Subcutaneous abdominal adipose tissue (tissue), 5 donors: ENCODE data around the gene PHC2.

Experiments used
- H3K27ac ChIP-seq: one replicate; pipeline ENCODE4 v1.7.0; 2013; ENCODE audit warnings: low read depth, mild to moderate bottlenecking, inconsistent platforms, low read length, moderate library complexity
- H3K27me3 ChIP-seq, 5 donors: one replicate each; pipeline ENCODE4 v1.7.0; 2013; ENCODE audit warnings: low read length in 5 of 5, inconsistent platforms in 1 of 5; ENCODE audit not compliant: control insufficient read depth in 5 of 5, insufficient read depth in 4 of 5
- H3K36me3 ChIP-seq, 5 donors: one replicate each; pipeline ENCODE4 v1.7.0; 2013; ENCODE audit warnings: low read length in 5 of 5; ENCODE audit not compliant: control insufficient read depth in 5 of 5, insufficient read depth in 5 of 5
- H3K4me1 ChIP-seq, 5 donors: one replicate each; pipeline ENCODE4 v1.7.0; 2013; ENCODE audit warnings: low read length in 5 of 5, mild to moderate bottlenecking in 3 of 5, moderate library complexity in 1 of 5; ENCODE audit not compliant: control insufficient read depth in 5 of 5, insufficient read depth in 5 of 5
- H3K4me3 ChIP-seq, 5 donors: one replicate each; pipeline ENCODE4 v1.7.0; 2013; ENCODE audit warnings: low read length in 5 of 5, low read depth in 1 of 5
- H3K9ac ChIP-seq, 5 donors: one replicate each; pipeline ENCODE4 v1.7.0; 2013; ENCODE audit warnings: low read length in 5 of 5, mild to moderate bottlenecking in 4 of 5, moderate library complexity in 3 of 5
- H3K9me3 ChIP-seq, 5 donors: one replicate each; pipeline ENCODE4 v1.7.0; 2013; ENCODE audit warnings: low read length in 5 of 5; ENCODE audit not compliant: control insufficient read depth in 5 of 5
- donor health status: healthy.
- donor health status: healthy.
- donor health status: healthy.
- donor health status: healthy.
- donor health status: healthy.

PHC2 gene

GRCh38 chr1:33273961-33274371 is 156.9 kb downstream of the PHC2 start:
- H3K27me3 ChIP-seq, result no peaks in the 10 kb centered on the region
- H3K9me3 ChIP-seq, result no peaks in the 10 kb centered on the region
- no peak overlapping the region for H3K4me3 ChIP-seq
- no peak overlapping the region for H3K9ac ChIP-seq
- H3K4me1 ChIP-seq, result peaks cover 0 to 25% (median 13%) of the 10 kb centered on the region in 5 donors
- H3K27ac ChIP-seq, result no peak overlapping the region
- H3K36me3 ChIP-seq, result peaks cover 7 to 54% (median 31%) of the 10 kb centered on the region in 5 donors
